DMS114 treated with DMSO at 0.1 percent for 48 hours (cell line): ENCODE data around the gene TUBB4B.

Experiments used
- DNase-seq: peaks from one replicate; lab custom pipeline; 2025; ENCODE audit not compliant: unreplicated experiment; lab: John Stamatoyannopoulos, UW

The TUBB4B gene

DNA sequence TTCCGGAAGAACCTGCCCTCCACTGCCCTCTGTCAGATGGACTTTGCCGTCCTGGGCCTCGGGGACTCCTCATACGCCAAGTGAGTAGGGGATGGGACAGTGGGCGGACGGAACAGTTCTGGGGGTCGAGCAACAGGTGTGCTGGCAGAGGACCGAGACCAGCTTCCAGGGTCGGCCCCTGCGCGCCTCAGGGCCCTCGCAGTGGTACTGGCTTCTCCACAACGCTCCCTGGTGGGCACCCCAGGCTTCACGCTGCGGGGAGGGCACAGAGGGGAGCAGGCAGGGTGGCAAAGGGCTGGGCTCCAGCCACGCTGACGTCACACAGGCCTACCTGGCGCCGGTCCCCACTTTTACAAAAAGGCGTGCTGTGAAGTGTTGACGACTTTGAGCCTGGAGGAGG is 28.6 kb upstream of the TUBB4B start:
- no peak for DNase-seq

DNA sequence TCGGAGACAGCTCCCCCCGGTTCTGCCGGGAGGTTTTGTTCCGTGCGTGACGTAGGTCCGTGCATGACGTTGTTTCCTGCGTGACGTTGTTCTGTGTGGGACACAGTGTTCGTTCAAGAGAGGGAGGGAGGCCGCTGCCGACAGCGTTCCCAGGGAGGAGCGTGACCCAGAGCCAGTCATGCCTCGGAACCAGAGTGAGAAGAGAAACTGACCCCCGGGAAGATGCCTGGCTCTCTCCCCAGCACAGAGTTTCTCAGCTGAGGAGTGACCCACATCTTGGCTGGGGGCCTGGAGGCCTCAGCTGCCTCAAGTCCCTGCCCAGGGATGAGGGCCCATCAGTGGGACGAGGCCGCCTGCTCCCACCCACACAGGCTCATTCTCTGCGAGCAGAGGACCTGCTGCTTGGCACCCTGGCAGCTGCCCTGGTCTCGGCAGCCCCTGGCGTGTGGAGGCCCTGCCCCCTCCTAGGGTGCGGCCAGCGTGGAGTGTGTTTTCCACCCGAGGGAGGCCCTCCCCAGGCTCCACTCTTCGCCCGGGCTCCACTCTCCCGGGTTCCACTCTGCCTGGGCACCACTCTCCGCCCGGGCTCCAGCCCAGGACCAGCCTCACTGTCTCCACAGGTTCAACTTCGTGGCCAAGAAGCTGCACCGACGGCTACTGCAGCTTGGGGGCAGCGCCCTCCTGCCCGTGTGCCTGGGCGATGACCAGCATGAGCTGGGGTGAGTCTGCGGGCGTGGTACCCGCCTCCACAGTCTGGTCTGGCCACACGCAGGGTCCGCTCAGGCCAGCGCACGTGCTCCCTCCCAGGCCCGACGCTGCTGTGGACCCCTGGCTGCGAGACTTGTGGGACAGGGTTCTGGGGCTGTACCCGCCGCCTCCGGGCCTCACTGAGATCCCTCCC is 27.7 kb upstream of the TUBB4B start:
- no peak for DNase-seq

GRCh38 chr9:137214620-137215019 is 26.5 kb upstream of the TUBB4B start:
- DNase-seq = no peak

DNA sequence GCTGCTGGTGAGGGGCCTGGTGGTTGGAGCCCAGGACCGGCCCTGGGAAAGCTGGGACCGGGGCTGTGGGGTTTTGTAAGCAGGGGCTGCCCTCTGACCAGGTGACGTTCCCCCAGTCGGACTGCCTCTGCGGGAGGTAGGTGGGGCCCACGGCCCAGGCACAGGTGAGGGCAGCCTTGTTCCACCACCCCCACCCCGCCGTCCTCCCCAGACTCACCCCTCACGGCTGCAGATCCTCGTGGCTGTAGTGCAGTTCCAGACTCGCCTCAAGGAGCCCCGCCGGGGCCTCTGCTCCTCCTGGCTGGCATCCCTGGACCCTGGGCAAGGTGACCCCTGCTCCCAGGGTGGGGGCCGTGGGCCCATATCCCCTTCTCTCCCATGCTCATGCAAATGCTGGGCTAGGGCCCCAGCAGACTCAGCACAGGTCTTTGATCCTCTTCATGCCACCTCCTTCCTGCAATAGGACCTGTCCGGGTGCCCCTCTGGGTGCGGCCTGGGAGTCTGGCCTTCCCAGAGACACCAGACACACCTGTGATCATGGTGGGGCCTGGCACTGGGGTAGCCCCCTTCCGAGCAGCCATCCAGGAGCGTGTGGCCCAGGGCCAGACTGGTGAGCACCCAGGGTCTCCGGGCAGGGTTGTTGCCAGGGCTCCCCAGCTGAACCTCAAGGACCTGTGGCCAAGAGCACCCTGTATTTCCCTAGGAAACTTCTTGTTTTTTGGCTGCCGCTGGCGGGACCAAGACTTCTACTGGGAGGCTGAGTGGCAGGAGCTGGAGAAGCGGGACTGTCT is 25.7 kb upstream of the TUBB4B start:
- DNase-seq = no peak

- DNase-seq = no peak
These were observed 24.7 kb upstream of the TUBB4B start for GRCh38 chr9:137216188-137216965.

- no peak for DNase-seq
These were observed 23.5 kb upstream of the TUBB4B start for GRCh38 chr9:137217276-137218211.

DNA sequence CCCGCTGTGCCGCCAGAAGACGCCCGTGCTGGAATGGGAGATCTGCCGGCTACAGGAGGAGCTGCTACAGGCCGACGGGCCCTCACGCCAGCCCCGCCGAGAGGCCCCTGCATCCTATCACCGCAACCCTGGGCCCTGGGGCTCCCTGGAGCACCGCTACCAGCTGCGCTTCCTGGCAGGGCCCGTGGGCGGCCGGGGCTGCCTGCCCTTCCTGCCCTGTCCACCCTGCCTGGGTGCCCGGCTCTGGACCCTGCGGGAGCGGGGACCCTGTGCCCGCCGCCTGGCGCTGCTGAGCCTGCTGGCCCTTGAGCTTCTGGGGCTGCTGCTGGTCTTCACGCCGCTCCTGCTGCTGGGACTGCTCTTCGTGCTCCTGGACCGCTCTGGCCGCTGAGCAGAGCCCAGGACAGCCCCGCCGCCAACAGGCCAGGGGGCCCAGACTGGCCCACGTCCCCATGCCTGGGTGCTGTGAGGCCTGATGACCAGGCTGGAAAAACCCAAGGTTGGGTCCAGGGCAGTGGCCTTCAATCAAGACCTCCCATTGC is 22.8 kb upstream of the TUBB4B start:
- no peak for DNase-seq

DNA sequence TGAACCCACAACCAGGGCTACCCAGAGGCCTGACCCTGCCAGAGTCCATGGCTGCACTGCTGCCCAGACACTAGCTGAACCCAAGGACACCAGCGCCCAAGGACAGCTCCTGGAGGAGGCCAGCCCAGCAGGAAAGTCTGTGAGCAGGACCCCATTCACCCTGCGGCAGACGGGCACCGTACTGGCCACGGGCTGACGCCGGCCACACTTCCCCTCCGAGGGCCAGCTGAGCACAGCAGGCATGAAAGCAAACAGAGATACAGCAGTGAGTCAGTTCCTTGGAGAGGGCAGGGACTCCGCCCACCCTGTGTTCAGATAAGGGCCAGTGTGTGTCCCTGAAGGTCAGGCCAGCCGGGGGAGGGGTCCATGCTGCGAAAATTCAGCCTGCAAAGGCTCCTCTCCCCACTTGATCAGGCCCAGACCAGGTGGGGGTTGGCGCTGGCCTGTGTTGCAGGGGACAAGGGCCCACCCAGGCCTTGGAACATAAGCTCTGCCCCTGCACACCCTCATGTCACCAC is 22.3 kb upstream of the TUBB4B start:
- DNase-seq = no peak

- DNase-seq = no peak
These were observed 21.2 kb upstream of the TUBB4B start for GRCh38 chr9:137219757-137220316.

DNA sequence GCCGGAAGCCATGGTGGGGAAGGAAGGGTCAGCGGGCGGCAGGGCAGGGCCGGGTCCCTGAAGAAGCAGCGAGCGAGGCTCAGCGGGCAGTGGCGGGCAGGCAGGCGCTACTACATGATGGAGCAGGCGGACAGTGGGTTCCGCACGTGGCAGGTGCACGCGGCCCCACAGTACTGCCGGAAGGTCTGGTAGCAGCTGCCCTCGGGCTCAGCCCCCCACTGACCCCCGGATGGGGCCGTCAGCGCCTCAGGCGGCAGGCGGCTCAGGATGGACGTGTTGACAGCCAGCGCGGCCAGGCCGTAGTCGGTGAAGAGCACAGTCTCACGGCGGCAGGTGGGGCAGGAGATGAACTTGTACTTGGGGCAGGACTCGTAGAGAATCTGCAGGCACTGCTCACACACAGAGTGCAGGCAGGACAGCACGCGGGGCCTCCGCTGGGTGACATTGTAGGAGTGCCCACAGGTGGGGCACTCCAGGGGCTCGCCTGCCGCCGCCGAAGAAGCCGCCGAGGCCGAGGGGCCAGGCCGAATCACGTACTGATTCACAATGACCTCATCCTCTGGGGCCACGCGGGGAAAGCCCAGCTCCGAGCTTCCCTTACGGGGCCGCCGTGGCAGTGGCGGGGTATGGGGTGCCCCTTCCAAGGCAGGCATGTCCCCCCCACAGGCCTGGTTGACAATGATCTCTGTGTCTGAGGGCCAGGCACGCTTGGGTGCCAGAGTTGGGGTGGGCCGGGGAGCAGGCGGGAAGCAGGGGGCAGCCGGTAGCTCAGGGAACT is 20.6 kb upstream of the TUBB4B start:
- no peak for DNase-seq

DNA sequence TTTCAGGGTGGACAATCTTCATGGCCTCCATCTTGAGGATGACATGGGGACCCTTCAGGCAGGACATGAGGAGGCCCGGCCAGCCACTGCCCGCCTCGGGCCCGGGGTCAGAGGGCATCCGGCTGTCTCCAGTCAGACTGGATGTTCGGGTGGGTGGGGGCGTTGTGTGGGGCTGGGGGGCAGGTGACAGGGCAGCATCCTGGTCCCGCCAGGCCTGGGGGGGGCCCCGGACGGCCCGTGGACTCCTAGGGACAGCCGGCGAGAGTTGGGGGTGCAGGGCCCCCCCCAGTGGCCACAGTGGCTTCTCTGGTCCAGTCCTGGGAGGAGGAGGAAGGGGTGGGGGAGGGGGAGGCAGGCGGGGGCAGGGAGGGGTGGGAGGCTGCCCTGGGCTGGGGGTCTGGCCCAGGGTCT is 20.0 kb upstream of the TUBB4B start:
- no peak for DNase-seq

DNA sequence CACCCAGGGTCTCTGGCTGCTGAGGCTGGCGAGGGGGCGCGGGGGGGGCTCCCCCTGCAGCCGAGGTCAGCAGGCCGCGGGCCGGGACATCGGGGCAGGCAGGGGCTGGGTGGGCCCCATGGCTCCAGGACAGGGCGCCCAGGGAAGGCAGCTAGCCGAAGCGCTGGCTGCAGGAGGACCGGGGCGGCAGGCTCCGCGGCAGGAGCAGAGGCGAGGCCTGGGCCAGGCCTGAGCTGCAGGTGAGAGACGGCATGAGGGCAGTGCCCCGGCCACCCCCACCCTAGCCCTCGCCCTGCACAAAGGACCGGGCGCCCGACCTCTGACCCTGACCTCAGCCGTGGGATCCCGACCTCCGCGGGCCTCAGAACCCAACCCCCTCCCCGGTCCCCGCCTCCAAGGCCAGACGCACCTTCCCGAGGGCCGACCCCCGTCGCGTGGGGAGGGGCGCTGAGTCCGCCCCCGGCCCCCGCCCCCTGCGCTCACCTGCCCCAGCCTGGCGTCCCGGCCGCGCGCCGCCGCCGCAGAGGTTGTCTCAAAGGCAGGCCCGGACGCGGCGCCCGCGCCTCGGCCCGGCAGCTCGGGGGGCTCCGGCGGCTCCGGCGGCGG is 19.5 kb upstream of the TUBB4B start:
- DNase-seq = no peak

DNA sequence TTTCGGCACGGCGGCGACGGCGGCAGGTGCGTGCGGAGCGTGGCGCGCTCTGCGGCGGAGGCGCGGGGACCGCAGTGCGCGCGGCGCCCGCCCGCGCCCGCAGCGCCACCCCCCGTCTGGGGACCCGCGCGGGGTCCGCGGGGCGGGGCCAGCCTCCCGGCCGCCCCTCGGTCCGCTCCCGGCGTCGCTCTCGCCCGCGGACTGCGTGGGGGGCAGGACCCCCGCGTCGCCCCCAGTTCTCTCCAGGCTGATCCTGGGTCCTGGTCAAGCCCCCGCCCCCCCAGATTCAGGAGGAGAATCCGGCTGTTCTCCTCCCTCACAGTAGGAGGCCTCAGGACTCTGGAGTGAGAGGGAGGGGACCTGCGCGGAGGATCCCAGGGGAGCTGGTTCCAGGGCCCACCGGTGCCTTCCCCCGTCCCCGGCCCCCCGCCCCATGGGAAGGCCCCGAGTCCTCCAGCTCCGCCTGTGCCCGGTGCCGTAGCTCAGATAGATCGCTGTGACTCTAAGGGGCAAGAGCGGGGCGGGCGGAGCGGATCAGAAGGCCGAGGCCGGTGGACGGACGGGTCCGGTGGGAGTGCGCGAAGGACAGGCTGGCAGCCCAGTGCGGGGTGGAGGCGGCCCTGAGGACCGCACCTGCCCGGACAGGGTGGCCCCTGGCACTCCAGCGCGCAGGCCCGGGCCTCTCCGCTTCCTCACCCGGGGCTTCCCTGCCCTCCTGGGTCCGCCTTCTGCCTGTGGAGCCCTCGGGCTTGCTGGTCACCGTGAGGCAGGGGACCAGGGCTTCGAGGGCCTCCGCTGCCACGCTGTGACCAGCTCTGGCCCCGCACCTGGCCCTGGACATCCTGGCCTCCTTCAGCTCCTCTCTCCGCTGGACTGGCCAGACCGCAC is 18.7 kb upstream of the TUBB4B start, which contains the start of gene RNF208:
Gene RNF208, minus strand, starts transcription at position 51 of the 888 bp plus-strand sequence. CDS start 1,028 bp downstream, outside the sequence.
- no peak for DNase-seq

GRCh38 chr9:137223078-137223970 is 17.8 kb upstream of the TUBB4B start:
- DNase-seq = peak; percentile 84

DNA sequence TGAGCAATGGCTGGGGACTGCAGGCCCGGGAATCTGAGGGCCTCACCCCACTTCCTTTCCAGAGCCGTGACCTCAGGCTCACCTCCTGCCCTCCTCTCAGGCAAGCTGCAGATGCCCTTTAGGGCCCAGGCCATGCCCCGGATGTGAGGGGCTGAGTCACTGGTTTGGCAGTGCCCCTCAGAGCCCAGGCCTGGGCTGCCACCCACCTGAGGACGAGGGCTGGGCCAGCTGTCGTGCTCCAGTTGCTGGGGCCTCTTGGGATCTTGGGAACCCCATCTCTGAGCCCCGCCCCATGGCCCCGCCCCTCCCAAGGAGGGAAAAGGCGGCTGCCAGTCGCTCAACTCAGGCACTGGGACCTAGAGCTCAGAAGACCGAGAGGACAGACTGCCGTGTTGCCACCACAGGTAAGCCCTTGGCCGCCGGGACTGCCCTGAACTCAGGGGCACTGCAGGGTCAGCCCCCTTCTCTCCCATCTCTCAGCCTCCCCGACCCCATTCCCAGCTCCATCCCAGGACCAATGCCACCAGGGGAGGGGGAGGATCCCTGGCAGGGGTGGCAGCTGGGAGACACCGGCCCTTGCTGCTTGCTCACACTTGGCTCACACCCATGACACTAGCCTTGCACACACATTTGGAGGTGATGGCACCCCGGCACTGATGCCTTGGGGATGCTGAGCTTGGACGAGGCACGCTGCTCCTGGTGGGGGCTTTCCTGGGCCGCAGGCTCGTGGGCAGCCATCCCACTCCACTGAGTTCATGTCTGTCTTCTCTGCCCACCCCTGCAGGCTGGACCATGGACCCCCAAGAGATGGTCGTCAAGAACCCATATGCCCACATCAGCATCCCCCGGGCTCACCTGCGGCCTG is 16.0 kb upstream of the TUBB4B start, which contains the start of gene CYSRT1:
Gene CYSRT1, plus strand, starts transcription at position 345 of the 865 bp plus-strand sequence. Its CDS starts 448 bp downstream, at position 793.
- no peak for DNase-seq
